ENCODE results near the gene HECW1.
"Not testable (repeated sequence)": the region's sequence is repeated elsewhere in the genome, so short reads cannot be mapped to it uniquely, and the experiment has no call there.

Gene HECW1

GRCh38 chr7:43112941-43113621 lies 634 bp downstream of the HECW1 start:
- DNase-seq (ENCODE audit: low read depth in 2 of 2) = no peak

GRCh38 chr7:43113622-43114457 lies 1.4 kb downstream of the HECW1 start:
- no peak for DNase-seq (ENCODE audit: low read depth in 2 of 2)

GRCh38 chr7:43114458-43114780 lies 2.0 kb downstream of the HECW1 start:
- no peak for DNase-seq (ENCODE audit: low read depth in 2 of 2)

GRCh38 chr7:43116451-43116850 lies 4.0 kb downstream of the HECW1 start:
- no peak for DNase-seq (ENCODE audit: low read depth in 2 of 2)

- no peak for DNase-seq (ENCODE audit: low read depth in 2 of 2)
These were observed 4.6 kb downstream of the HECW1 start for GRCh38 chr7:43117095-43117494.

GRCh38 chr7:43117861-43118260 lies 5.4 kb downstream of the HECW1 start:
- no peak for DNase-seq (ENCODE audit: low read depth in 2 of 2)

GRCh38 chr7:43118313-43118712 lies 5.9 kb downstream of the HECW1 start:
- no peak for DNase-seq (ENCODE audit: low read depth in 2 of 2)

GRCh38 chr7:43119371-43120075 lies 7.1 kb downstream of the HECW1 start:
- no peak for DNase-seq (ENCODE audit: low read depth in 2 of 2)

GRCh38 chr7:43121973-43122372 lies 9.5 kb downstream of the HECW1 start:
- DNase-seq (ENCODE audit: low read depth in 2 of 2) = no peak

- DNase-seq (ENCODE audit: low read depth in 2 of 2) = no peak
These were observed 11.0 kb downstream of the HECW1 start for GRCh38 chr7:43123457-43123856.

- DNase-seq (ENCODE audit: low read depth in 2 of 2) = no peak
These were observed 11.9 kb downstream of the HECW1 start for GRCh38 chr7:43124388-43124787.

GRCh38 chr7:43130347-43130746 lies 17.9 kb downstream of the HECW1 start:
- DNase-seq (ENCODE audit: low read depth in 2 of 2) = no peak

GRCh38 chr7:43135129-43135528 lies 22.7 kb downstream of the HECW1 start:
- no peak for DNase-seq (ENCODE audit: low read depth in 2 of 2)

- DNase-seq (ENCODE audit: low read depth in 2 of 2) = no peak
These were observed 23.6 kb downstream of the HECW1 start for GRCh38 chr7:43136064-43136463.

- not testable (repeated sequence) for DNase-seq (ENCODE audit: low read depth in 2 of 2)
These were observed 24.8 kb downstream of the HECW1 start for GRCh38 chr7:43137121-43137744.

GRCh38 chr7:43137811-43138210 lies 25.4 kb downstream of the HECW1 start:
- no peak for DNase-seq (ENCODE audit: low read depth in 2 of 2)

- no peak for DNase-seq (ENCODE audit: low read depth in 2 of 2)
These were observed 26.3 kb downstream of the HECW1 start for GRCh38 chr7:43138710-43139109.

- no peak for DNase-seq (ENCODE audit: low read depth in 2 of 2)
These were observed 26.7 kb downstream of the HECW1 start for GRCh38 chr7:43139137-43139536.

GRCh38 chr7:43140186-43140585 lies 27.7 kb downstream of the HECW1 start:
- DNase-seq (ENCODE audit: low read depth in 2 of 2) = no peak

- DNase-seq (ENCODE audit: low read depth in 2 of 2) = no peak
These were observed 28.6 kb downstream of the HECW1 start for GRCh38 chr7:43141091-43141490.

- DNase-seq (ENCODE audit: low read depth in 2 of 2) = no peak
These were observed 30.3 kb downstream of the HECW1 start for GRCh38 chr7:43142703-43143102.

- DNase-seq (ENCODE audit: low read depth in 2 of 2) = no peak
These were observed 31.6 kb downstream of the HECW1 start for GRCh38 chr7:43143918-43144589.

Data from stimulated activated CD8-positive, alpha-beta memory T cell treated with anti-CD3 and anti-CD28 coated beads, Interleukin-2, amount 100 ng/mL, for 48 hours (primary cell).